GM19467 (cell line): Measurements from ENCODE around the gene C16orf89.
"Not testable (repeated sequence)": the region's sequence is repeated elsewhere in the genome, so short reads cannot be mapped to it uniquely, and the experiment has no call there.

Source experiments
- ATAC-seq: cut with Tn5 transposase; IDR thresholded peaks from one replicate; pipeline ENCODE4 v1.9.1; 2021; ENCODE audit warnings: mild to moderate bottlenecking, moderate library complexity; ENCODE audit not compliant: unreplicated experiment

Gene C16orf89

DNA sequence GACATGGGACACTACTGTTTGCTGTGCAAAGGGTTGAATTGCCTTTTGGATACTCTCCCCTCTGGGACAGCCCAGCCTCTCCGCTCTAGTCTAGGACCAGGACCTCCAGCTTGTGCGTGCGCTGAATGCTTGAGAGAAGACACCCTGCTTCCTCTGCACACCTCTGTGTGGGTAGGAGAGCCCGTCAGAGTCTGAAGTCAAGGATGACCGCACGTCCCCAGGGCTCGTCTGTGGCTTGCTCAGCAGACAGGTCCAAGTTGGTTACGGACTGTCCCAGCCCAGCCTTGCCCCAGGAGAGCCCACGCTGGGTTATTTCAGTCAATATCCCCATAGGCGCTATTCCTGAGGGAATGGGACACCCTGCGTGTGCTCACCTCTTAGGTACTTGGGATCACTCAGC is 3.7 kb downstream of the C16orf89 start:
- ATAC-seq: no peak

DNA sequence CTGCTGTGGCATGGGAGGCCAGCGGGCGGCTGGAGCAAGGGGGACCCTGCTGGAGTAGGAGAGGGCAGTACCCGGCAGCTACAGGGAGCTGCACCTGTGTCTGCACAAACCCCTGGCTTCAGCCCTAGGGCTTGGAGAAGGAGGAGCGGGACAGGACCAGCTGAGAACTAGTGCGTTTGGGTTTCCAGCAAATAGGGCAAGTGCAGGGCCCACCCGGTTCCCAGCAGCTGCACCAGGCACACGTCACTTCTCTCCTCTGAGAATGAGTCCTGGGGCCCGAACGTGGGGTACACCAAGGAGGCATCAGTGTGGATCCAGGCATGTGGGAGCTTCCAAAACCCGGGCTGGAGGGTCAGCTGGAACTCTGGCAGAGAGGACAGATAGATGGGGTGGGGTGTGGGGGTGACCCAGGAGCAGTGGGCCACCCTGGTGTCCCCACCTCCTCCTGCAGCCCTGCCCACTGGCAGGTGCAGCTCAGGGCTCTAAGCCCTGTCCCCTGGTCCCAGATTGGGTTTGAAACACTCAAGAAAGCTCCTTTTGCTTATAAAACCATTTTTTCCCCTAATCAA is 5.6 kb downstream of the C16orf89 start:
- ATAC-seq: no peak

DNA sequence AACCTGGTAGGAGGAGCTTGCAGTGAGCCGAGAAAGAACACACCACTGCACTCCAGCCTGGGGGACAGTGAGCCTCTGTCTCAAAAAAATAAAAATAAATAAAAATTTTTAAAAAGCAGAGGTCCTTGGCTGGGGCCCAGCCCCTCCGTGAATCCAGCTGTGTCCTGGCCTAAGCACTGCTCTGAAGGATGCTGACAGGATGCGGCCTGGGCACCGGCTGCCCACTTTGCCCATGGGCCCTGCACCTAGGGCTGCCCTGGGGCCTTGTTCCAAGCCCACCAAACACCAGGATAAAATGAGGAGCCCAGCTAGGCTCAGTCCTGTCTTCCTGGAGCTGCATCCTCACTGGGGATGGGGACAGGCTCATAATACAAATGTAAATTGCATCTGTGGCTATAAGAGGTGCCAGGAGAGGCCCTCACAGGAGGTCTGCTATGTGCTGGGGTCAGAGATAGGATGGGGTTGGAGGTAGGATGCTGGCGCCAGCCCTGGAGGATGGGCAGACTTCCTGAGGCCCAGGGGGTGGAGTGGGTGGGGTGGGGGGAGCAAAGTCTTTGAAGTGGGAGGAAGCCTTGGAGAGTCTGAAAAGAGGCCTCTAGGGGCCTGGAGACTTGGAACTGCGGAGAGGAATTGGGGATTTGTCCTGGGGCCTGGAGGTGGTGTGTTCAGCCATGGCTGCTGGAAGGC is 6.2 kb downstream of the C16orf89 start:
- ATAC-seq: no peak

DNA sequence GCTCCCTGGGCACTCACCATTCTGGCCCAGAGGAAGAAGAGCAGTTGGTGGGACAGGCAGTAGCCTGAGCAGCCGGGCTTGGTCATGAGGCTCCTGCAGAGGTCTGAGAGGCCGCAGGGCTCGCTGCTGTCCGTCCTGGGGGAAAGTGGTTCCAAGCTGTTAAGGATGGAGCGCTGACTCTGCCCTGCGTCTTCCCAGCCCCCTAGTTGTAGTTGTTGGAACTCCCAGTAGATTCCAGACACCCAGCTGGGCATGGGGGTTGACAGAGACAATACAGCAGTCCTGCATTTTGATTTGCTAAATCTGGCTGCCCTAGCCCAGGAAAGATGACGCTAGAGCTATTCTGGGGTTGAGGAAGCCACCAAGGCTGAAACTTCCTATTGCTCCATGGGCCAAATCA is 7.3 kb downstream of the C16orf89 start:
- ATAC-seq: no peak

DNA sequence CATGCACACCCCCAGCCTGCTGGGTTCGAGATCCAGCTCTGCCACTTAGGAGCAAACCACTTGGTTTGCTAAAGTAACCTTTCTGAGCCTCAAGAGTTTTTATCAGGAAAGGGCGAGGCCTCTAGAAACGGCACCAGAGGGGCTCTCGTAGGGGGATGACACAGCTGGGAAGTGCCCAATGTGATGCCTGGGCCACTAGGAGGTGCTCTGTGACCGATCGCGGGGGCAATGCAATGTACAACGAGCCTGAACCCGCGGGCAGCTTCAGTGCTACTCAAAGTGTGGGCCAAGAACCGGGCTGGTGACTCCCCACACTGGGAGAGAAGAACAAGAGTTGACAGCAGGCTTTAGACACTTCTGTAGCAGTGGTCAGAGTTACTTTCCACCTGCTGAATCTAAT is 9.4 kb downstream of the C16orf89 start:
- no peak for ATAC-seq

DNA sequence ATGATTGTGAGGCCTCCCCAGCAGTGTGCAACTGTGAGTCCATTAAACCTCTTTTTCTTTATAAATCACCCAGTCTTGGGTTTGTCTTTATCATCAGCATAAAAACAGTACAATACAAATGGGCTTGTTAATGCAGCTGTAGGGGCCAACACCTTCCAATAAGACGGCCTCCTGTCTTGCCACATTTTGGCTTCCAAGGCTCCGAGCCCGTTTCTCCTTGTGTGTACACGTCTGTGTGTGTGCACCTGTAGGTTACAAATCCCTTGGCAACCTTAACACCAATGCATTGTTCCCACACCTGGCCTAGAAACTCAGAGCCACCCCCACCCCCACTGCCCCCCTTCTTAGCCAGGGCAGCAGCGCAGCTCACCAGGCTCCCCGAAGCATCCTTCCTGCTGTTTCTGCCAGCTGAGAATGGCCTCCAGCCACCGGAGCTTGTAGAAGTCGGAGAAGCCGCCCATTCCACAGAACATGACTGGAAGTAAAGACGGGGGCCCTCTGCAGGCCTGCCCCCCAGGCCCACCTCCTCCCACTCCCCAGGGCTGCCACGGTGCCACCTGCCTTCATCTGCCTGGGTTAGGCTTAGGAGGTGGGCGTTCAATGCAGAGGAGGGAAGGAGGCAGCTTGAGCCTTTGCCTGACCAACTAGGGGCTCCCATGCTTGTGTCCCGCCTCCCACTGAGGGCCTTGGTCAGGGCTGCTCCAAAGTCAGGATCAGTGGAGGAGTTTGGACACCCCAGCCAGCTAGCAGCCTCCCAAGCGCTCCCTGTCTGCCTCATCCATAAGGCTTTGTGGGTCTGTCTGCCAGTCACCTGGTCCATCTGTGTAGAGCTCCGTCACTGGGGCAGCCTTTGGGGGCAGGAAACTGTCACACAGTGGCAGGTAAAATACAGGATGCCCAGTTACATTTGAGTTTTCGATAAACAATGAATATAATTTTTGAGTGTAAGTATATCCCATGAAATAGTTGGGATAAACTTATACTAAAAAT is 10.6 kb downstream of the C16orf89 start:
- no peak for ATAC-seq

DNA sequence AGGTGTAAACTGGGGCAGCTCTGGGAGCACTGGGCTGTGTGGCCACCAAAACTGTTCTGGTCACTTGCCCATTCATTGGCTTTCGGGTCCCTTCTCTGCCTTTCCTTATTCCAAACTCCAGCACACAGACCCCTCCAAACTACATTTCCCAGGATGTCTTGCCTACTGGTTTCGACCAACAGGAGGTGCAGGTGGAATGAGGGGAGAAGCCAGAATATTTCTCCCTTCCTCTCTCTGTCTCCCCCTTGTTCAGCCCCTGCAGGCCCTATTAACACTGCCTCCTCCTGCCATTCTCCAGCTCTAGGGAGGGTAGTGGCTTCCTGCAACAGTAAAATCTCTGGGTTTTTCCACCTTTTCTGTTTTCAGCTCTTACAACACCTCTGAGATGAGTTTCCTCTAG is 18.8 kb downstream of the C16orf89 start:
- ATAC-seq: no peak

DNA sequence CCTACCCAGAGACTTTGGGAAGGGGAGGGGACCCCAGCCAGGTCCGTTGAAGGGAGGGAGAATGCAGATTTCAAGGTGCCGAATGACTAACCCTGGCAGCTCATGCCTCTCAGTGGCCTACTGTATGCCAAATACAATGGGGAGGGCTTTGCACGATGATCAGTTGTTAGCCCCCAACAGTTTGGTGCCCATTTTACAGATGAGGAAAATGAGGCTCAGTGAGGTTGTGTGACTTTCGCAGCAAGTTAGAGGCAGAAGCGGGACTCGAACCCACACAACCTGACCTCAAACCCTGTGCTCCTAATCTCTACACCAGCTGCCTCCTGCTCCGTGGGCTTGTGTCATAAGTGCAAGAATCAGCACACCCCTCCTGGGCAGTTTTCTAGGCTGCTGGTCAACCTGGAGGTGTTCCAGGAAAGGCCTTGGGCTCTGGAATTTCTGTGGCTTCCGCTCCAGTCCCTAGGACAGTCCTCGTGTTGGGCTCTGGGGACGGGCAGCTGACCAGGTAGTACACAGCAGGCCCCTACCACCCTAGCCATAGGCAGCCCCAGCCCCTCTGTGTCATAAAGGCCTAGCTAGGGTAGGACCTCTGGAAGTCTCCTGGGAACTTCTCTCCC is 20.1 kb downstream of the C16orf89 start:
- ATAC-seq: no peak

DNA sequence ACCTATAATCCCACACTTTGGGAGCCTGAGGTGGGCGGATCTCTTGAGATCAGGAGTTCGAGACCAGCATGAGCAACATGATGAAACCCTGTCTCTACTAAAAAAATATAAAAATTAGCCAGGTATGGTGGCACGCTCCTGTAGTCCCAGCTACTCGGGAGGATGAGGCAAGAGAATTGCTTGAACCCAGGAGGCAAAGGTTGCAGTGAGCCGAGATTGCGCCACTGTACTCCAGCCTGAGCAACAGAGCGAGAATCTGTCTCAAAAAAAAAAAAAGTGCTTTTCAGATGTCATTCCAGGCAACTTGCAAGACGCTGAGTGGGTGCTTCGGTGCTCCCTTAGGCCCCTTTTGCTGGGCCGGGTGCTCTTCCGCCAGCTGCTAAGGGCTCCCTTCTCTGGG is 21.2 kb downstream of the C16orf89 start:
- ATAC-seq: not testable (repeated sequence)

DNA sequence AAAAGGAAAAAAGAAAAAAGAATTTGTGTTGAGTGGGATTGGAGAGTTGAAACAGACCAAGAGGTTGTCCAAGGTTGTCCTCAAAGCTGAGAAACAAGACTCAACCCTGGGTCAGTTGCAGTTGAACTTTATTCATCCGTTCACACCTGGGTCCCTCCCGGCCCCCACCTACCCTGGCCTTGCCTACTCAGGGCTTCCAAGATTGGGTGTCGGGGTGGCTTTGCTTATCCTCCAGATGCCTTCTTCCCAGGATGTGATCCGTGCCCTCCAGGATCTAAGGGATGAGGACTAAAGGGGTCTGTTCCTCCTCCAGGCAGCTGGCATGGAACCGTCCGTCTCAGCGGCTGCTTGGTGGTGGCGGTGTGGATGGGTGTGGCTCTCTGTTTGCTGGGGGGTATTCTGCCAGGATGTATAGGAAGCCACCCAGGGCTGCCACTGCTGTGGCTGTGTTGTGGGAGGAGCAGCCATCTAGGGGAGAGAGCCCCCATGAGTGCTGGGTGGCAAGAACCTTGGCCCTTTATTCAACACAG is 21.7 kb downstream of the C16orf89 start:
- no peak for ATAC-seq

DNA sequence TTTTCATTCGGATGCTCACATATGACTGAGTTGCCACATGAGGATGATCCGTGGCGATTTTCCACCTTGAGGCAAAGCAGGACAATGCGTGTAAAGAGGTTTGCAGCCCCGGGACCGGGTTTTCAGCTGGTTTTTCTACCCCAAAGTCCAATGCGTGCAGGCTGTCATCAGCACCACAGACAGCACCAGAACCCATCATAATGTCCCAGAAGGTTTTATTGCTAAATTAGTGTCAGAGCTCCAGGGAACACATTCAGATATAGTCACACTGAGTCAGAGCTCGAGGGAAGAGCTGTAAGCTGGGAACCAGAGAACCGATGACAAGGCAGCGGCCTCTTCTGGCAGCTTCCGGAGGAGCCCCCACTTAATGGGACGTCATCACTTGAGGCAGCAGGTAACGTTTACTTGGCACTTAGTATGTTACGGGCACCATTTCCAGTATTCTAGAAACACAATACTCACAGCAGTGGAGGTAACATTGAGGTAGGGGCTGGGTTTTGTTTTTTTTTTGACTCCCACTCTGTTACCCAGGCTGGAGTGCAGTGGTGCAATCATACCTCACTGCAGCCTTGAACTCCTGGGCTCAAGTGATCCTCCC is 23.1 kb downstream of the C16orf89 start:
- no peak for ATAC-seq

DNA sequence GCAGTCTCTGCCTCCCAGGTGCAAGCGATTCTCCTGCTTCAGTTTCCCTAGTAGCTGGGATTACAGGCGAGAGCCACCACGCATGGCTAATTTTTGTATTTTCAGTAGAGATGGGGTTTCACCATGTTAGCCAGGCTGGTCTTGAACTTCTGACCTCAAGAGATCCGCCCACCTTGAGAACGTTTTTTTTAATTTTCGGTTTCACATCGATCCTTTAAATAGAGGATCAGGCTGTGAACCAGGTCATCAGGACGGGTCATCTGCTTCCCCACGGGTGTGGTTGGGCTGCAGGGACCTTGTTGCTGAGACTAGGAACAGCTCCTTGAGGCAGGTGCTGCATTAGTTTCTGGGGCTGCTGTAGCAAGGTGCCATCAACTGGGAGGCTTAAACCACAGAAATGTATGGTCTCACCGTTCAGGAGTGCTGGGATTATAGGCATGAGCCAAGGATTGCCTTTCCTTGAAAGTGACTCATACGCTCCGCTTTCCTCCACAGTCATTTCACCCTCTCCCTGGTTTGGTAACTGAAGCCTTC is 24.1 kb downstream of the C16orf89 start:
- ATAC-seq: peak; percentile 45

DNA sequence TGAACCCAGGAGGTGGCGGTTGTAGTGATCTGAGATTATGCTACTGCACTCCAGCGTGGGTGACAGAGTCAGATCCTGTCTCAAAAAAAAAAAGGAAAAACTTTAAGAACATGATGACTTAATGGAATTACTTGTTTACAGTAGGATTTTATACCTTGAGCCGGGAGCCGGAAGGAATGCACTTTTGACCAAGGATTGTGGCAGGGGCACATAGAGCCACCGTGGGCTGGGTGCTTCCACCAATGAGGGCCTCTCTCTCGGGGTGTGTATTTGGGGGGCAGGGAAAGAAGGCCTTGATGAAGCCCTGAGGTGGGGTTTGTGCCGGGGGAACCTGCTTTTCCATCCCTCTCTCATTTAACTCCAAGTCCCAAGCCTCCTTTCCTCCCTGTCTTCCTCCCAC is 25.3 kb downstream of the C16orf89 start:
- no peak for ATAC-seq

DNA sequence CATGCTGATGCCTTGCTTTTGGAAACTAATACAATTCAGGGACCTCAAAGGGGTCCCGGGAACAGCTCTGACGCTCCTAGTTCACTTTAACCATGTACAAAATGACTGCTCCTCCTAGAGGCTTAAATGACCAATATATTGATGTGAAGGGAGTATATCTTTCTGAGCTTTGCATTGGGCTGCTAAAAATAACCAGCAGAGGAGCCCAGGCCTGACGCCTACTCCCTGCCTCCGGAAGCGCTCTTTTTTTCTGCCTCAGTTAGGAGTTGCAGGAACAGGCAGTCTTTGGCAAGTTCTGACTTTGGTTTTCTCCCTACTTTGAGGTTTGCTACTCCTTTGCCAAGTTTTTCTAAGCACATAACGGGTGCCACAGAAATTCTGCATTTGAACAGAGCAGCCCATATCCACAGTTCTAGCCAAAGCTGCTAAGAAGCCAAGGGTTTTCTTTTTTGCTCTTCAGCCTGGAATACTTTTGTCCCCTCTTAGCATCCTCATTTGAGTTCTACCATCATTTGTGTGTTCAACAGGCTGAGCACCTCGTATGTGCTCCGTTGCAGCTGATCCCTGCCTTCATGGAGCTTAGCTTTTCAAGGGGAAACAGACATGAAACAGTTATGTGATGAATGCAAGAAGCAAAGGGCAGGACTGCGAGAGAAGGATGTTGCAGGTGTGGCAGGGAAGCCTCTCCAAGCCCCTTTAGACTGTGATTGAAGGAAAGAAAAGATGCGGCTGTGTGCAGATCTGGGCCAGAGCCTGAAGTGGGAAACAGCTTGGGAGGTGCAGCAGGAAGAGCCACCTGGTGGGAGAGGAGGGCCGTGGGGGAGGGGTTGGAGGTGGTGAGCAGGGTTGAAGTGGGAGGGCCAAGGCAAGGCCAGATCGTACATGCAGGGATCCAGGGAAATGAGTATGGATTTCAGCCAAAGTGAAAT is 29.3 kb downstream of the C16orf89 start:
- no peak for ATAC-seq

DNA sequence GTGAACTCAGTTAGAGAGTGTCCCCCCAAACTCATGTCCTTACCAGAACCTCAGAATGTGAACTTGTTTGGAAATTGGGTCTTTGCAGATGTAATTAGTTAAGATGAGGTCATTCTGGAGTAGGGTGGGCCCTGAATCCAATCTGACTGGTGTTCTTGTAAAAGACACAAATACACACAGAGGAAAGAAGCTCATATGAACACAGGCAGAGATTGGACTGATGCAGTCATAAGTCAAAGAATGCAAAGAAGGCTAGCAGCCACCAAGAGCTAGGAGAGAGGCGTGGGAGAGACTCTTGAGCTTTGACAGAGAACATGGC is 29.9 kb downstream of the C16orf89 start:
- ATAC-seq: no peak

DNA sequence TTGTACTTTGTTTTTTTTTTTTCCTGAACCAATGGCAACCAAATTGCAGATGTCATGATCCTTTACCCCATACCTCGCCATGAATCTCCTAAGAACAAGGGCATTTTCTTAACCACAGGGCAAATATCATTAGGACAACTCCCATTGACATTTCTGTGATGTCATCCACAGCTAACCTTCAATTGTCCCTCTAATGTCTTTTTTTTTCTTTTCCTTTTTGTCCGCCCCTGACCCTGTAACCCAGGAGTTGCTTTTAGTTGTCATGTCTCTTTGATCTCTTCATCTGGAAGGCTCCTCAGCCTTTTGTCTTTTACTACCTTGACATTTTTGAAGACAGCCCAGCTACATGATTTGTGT is 31.6 kb downstream of the C16orf89 start:
- no peak for ATAC-seq

DNA sequence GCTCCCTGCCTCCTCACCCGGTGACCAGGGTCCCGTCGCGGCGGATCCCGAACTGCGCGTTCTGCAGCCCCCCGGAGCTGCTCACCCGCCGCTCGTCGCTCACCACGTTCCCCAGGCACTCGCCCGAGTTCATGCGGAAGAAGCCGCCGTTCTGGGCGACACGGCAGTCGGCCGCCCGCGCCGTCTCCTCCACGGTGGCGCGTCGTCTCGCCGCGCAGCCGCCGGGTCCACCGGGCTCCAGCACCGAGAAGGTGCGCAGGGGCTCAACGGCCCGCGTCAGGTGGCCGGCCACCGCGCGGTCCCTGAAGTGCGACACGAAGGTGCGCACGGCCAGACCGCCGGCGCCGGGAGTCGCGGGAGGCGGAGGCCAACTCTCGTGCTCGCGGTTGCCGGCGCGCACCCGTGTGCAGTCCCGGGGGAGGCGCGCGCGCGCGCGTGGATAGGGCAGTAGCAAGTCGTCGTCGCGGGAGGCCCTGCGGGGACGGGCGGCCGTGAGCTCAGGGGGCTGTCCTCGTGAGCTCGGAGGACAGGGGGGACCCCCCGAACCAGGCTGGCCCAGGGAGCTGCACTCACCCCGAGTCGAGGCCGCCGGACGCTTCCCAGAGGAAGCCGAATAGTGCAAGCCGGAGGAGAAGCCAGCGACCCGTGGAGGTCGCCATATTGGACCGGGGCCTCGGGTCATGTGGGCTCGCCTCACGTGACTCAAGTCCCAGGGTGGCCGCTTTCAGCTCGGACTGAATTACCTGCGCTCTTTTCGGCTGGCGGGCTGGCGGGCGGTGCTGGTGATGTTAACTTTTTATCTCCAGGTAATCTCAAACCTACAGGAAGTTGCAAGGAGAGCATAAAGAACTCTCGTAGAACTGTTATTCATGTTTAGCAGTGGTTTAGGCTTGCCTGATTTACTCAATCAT is 32.2 kb downstream of the C16orf89 start, which contains the start of gene NAGPA:
Gene NAGPA (minus strand): TSS at position 680 of the 911 bp plus-strand sequence. CDS start 21 bp downstream, at position 659.
- ATAC-seq: peak; percentile 84

DNA sequence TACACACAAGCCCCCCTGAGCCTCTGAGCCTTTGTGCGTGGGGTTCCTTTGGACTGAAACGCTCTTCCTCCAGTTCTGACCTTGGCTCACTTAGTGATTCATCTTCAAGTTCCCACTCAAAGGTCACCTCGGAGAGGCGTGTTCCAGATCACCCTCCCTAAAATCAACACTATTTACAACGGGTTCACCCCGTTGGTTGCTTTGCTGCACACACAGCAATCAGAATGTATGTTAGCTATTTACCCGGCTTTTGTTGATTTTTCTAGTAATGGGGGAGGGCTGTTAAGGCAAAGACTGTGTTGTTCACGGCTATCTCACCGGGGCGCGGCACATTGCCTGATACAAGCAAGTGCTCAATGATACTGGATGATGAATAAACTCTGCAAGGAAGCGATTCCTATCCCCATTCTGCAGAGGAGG is 33.0 kb downstream of the C16orf89 start:
- no peak for ATAC-seq
